Hematopoietic multipotent progenitor cell treated with erythropoietin and hydrocortisone succinate and interleukin-3 and kit ligand, for 17 days (in vitro differentiated cells): ENCODE measurements around the gene KREMEN1.
"Not testable (repeated sequence)": the region's sequence is repeated elsewhere in the genome, so short reads cannot be mapped to it uniquely, and the experiment has no call there.

Experiments
- DNase-seq: peaks from one replicate; pipeline ENCODE4 v3.0.0-alpha.2; 2015; ENCODE audit warnings: low spot score

Gene KREMEN1

DNA sequence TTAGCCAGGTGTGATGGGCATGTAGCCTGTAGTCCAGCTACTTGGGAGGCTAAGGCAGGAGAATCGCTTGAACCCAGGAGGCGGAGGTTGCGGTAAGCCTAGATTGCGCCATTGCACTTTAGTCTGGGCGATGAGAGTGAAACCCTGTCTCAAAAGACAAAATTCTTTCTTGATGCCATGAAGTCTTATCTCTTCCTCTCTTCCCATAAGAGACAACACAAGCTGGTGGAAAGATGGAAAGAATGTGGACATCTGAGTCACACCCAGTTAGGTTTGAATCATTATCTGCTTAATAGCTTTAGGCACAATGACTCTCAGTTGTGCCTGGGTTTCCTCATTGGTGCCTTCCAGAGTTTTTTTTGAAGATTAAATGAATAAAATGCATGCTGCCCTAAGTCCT, 35.3 kb downstream of the KREMEN1 start:
- DNase-seq: no peak

DNA sequence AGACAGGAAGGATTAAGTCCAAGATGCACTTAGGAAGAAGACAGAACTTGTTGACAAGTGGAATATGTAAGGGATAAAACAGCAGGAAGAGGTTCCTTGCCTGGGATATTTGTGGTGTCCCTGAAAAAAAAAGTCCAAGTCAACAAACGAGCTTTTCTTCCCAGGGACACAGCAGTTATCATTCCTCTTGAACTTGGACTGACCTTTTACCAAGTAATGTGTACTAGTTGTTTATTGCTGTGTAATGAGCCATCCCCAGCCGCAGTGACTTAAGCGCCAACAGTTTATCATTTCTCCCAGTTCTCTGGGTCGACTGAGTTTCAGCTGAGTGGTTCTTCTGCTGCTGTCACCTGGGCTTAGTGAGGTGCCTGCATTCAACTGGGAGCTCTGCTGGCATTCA, 37.0 kb downstream of the KREMEN1 start:
- DNase-seq: no peak

GRCh38 chr22:29110946-29111345, 38.1 kb downstream of the KREMEN1 start:
- DNase-seq: no peak

- DNase-seq: no peak
These were observed 39.3 kb downstream of the KREMEN1 start for GRCh38 chr22:29112121-29112520.

GRCh38 chr22:29112681-29113080, 39.8 kb downstream of the KREMEN1 start:
- no peak for DNase-seq

DNA sequence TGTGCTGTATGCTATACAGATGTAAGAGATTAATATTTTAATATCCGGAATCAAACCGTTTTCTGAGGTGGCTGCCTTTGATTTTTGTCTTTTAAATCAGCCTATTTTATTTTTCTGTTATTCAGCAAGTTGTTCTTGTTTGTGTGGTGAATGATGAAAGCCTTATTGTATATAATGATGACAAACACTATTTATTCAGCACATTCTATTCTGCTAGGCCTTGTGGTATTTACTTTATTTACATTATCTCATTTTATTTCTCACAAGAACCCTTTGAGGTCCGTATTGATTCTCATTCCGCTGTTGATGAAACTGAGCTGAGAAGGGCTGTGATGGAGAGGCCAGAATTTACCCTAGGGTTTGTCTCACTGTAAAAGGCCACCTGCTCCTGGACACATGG, 40.5 kb downstream of the KREMEN1 start:
- no peak for DNase-seq

DNA sequence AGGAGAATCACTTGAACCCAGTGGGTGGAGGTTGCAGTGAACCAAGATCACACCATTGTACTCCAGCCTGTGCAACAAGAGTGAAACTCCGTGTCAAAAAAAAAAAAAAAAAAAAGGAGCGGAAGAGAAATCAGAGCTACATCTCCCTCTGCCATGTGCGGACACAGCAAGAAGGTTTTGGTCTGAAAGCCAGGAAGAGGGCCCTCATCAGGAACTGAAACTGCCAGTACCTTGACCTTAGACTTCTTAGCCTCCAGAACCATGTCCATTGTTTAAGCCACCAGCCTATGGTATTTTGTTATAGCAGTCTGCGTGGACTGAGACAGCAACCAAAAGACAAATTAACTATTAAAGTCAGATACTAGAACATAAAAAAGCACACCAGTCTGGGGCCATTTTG, 41.6 kb downstream of the KREMEN1 start:
- DNase-seq: no peak

DNA sequence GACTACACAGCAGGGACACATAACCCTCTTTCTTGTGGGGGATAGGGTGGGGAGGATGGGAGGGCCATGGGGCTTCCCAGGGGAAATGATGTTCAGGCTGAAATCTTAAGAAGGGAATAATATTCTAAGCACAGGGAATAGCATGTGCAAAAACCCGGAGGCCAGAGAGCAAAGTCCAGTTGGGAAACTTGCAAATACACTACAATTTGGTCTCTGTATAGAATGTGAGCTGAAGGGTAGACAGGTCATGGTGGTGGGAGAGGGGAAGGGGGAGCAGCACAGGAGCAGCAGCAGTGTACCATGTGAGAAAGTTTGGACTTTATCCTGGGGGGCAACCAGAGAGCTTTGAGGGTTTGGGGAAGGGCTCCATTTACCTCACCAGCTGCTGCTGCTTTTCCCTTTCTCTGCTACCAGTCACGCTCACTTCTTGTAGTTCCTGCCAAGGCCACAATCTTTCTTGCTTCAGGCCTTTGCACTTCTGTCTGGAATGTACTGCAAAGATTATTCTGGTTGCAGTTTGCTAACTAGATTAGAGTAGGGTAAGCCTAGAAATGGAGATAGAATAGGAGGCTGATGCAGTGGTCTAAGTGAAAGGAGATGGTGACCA, 43.0 kb downstream of the KREMEN1 start:
- DNase-seq: no peak

DNA sequence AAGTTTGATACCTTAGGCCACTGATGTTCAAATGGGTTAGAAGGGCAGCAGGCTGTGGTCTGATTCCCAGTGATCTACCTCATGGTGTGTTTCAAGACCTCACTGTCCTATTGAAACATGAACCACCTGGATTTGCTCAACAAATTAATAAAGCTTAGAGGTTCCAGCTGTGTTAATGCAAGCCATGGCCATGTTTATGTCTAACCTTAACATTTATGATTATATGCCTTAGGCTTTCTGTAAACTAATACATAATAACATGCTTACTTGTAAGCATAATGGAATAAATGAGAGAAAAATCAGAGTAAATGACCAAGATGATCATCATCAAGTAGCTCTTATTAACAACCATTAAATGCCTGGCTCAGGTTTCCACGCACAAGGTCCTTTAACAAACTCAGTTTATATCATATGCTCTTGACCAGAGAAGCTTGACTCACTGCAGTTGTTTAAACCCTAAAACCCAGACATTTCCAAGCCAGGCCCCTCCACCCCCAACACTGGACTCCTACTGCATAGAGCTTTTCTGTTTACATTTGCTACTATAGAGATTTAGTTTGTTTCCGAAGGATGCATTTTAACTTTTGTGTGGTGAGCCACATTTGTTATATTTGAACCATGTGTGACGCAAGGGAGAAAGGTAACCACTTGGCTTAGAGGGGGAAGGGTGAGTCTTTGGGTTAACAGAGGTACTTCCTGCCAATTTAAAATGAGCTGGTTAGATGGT, 43.7 kb downstream of the KREMEN1 start:
- no peak for DNase-seq

DNA sequence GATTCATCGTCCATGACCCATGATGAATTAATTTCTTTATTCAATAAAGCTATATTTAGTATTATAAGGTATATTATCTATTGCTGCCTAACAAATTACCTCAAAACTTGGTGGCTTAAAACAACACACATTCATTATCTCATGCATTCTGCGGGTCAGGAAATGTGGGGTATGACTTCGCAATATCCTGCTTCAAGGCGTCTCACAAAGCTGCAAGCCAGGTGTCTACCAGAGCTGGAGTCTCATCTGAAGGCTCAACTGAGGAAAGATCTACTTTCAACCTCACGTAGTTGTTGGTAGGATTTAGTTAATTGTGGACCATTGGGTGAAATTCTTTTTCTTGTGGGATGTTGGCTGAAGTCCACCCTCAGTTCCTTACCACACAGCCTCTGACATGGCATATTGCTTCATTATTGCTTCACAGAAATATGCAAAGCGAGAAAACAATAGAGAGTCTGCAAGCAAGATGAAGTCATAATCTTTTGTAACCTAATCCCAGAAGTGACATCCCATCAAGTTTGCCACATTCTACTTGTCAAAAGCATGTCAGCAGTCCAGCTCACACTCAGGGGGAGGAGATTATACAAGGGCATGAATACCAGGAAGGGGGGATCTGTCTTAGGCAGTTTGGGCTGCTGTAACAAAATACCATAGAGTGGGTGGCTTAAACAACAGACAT, 45.1 kb downstream of the KREMEN1 start:
- no peak for DNase-seq

GRCh38 chr22:29120098-29120912, 47.5 kb downstream of the KREMEN1 start:
- not testable (repeated sequence) for DNase-seq

DNA sequence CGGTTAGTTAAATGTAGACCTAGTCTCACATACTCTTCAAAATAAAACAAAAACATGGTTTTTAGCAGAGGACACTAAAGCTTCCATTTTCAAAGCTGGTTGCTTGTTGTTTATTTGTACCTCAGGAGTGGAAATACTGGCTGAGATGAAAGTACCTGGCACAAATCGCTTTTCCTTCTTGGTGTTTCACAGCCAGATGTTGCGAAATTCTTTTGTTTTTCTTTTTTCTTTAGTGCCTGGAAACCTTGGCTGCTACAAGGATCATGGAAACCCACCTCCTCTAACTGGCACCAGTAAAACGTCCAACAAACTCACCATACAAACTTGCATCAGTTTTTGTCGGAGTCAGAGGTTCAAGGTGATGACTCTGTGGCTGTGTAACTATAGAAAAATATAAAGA, 48.3 kb downstream of the KREMEN1 start:
- no peak for DNase-seq

- DNase-seq: no peak
These were observed 49.2 kb downstream of the KREMEN1 start for GRCh38 chr22:29122041-29122440.

GRCh38 chr22:29124777-29125442, 52.1 kb downstream of the KREMEN1 start:
- DNase-seq: no peak

GRCh38 chr22:29125443-29125778, 52.6 kb downstream of the KREMEN1 start:
- DNase-seq: no peak

DNA sequence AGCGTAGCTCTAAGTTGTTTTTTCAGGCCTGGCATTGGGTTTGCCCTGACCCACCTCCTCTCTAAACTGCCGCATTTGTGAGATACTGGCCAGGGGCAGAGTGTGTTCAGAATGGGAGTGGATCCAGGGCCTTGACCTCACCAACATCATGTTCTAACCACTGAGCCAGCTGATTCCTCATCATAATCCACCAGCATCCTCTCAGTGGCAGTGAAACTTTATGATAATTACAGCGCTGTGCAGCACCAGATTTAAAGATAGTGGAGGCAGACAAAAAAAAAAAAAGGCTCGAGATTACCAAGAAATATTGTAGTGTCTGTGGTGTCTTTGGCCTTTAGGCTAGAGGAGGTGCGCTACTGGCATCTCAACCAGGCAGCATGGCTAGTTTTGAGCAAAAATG, 53.0 kb downstream of the KREMEN1 start:
- no peak for DNase-seq

DNA sequence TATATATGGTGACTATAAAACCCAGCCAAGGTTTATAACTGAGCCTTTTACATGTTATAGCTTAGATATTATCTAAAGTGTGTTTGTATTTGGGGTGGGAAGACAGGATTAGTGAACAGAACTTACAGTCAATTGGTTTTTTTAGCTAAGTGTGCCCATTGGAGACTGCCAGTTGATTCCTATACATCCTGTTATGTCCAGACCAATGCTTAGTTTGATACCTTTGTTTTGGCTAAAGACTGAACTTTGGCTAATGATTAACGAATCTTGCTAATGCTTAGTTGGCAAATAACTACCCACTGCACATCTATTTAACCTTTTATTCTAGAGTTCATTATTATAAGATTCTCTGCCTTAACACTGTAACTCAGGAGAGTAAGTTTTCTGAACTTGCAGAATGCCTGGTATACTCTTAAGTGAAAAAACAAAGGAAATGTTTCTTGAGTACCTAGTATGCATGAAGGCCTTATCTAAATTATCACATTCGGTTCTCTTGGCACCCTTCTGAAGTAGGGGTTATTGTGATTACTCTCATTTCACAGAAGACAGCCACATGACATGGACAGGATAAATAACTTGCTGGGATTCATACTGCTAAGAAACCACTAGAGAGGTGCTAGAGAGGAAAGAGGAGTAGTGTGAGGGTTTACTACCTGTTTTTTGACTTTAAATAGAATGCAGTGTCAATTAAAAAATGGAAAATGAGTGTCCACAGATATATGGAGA, 54.0 kb downstream of the KREMEN1 start:
- DNase-seq: no peak

DNA sequence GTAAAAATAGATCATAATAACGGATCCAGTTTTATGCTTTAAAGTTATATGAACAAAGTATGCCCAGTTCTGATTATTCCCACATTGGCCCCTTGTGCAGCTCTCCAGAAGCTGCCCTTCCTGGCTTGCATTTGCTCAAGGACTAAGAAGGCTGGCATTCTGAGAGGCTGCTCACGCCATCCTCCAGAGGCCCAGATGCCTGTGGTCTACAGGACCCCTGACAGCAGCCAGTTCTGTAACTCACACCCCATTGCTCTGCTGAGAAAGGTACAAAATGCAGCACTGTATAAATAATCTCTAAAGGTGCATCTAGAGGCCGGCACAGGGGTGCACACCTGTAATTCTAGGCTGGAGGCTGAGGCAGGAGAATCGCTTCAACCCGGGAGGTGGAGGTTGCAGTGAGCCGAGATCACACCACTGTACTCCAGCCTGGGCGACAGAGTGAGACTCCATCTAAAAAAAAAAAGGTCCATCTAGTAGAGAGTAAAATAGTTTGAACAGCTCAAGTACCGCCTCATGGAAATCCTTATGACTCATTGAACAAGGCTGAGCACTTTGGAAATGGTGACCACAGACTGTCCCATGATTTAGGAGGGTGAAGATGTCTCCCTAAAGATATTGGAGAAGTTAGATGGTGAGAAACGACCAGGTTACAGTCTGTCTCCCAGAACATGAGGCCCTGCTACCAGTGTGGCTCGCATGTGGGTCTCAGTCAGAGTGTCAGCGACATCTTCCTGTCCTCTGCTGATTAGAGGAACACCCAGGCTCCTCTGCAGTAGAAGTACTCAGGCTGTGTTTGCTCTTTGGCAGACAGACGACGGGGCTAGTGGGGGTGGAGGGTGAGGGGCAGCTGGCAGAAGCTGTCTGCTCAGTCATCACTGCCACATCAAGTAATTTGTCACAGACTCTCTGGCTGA, 56.3 kb downstream of the KREMEN1 start:
- no peak for DNase-seq

GRCh38 chr22:29129808-29130140, 56.9 kb downstream of the KREMEN1 start:
- DNase-seq: no peak

- DNase-seq: no peak
These were observed 57.6 kb downstream of the KREMEN1 start for GRCh38 chr22:29130476-29130875.
